ENCODE results near the gene COG1. TPM values are rescaled to one million over a fixed set of nuclear protein-coding genes. Genes with fewer than 3 reads are reported as not detected.

The COG1 gene
- polyA plus RNA-seq, 3 donors: 5.1 to 24.4 (median 8.0) TPM

GRCh38 chr17:73231395-73231794 lies 38.5 kb downstream of the COG1 start:
- Mint-ChIP-seq H3K36me3 (peaks cover 14 to 20% of the 10 kb centered on the region in 2 donors), H3K4me3 (peak overlapping the region; percentile 94), H3K27ac (peak overlapping the region in 6 of 7 donors; percentile 95 to 99 (median 98)), H3K27me3 (ENCODE audit: low read depth in 3 of 3) (no peaks in the 10 kb centered on the region), H3K4me1 (peaks cover 59% of the 10 kb centered on the region), H3K9me3 (no peaks in the 10 kb centered on the region)
- Histone ChIP-seq H3K9me3 (replicated peaks in 1 of 2; ENCODE audit: control insufficient read depth in 1 of 2, insufficient read depth in 1 of 2, low read length in 2 of 2) (no peaks in the 10 kb centered on the region), H3K9ac (ENCODE audit: insufficient read depth, low read length, poor library complexity, severe bottlenecking) (peak overlapping the region; percentile 81), H3K4me1 (ENCODE audit: control insufficient read depth in 1 of 2, insufficient read depth in 2 of 2, low read length in 2 of 2) (peaks cover 44 to 62% of the 10 kb centered on the region in 2 donors), H3K27me3 (ENCODE audit: control insufficient read depth in 2 of 2, insufficient read depth in 2 of 2, low read length in 2 of 2) (no peaks in the 10 kb centered on the region), H3K79me2 (ENCODE audit: insufficient read depth, low read length) (peaks cover 68% of the 10 kb centered on the region), H2AFZ (ENCODE audit: insufficient read depth, low read depth, low read length, poor library complexity, severe bottlenecking) (peak overlapping the region; percentile 96), H3K4me2 (replicated peaks; ENCODE audit: extremely low read depth, low read length, poor library complexity, severe bottlenecking) (peak overlapping the region; percentile 95), H3K27ac (ENCODE audit: low read depth in 1 of 2, low read length in 2 of 2) (peak overlapping the region in 1 of 2 donors; percentile 79), H3K36me3 (replicated peaks in 1 of 2; ENCODE audit: control insufficient read depth in 1 of 2, insufficient read depth in 2 of 2, low read length in 2 of 2) (peaks cover 5 to 19% of the 10 kb centered on the region in 2 donors), H4K20me1 (ENCODE audit: insufficient read depth, low read length) (peaks cover 53% of the 10 kb centered on the region), H3K4me3 (replicated peaks in 1 of 3; ENCODE audit: low read depth in 2 of 3, low read length in 3 of 3) (peak overlapping the region; percentile 86 to 98 (median 97))
- no peak for TF ChIP-seq CTCF (IDR thresholded peaks at IDR 0.05)
- WGBS (ENCODE audit: insufficient coverage): under 1% methylated on average over 16 of the region's 20 CpGs
- DNase-seq: no peak
- intact Hi-C loops (cut with micrococcal nuclease): loop anchor here in 1 of 2 donors (5.0 kb wide), 1 partner anchor 39 kb away; the partner anchor contains the start of gene COG1

GRCh38 chr17:73231841-73232586 lies 39.2 kb downstream of the COG1 start:
- Mint-ChIP-seq H3K36me3 (peaks cover 18 to 21% of the 10 kb centered on the region in 2 donors), H3K9me3 (no peaks in the 10 kb centered on the region), H3K4me3 (peak overlapping the region; percentile 94), H3K4me1 (peaks cover 53% of the 10 kb centered on the region), H3K27ac (peak overlapping the region; percentile 90 to 99 (median 97)), H3K27me3 (ENCODE audit: low read depth in 3 of 3) (no peaks in the 10 kb centered on the region)
- H3K27me3 ChIP-seq (ENCODE audit: control insufficient read depth in 2 of 2, insufficient read depth in 2 of 2, low read length in 2 of 2): no peaks in the 10 kb centered on the region
- H3K9me3 ChIP-seq (replicated peaks in 1 of 2; ENCODE audit: control insufficient read depth in 1 of 2, insufficient read depth in 1 of 2, low read length in 2 of 2): no peaks in the 10 kb centered on the region
- H3K4me1 ChIP-seq (ENCODE audit: control insufficient read depth in 1 of 2, insufficient read depth in 2 of 2, low read length in 2 of 2): peaks cover 38 to 56% of the 10 kb centered on the region in 2 donors
- peak overlapping the region; percentile 86 to 98 (median 97) for H3K4me3 ChIP-seq (replicated peaks in 1 of 3; ENCODE audit: low read depth in 2 of 3, low read length in 3 of 3)
- H3K27ac ChIP-seq (ENCODE audit: low read depth in 1 of 2, low read length in 2 of 2): peak overlapping the region; percentile 22 to 79
- intact Hi-C loops (cut with micrococcal nuclease): loop anchor here (2.0 to 5.0 kb wide), 2 partner anchors 39 to 40 kb away; partner anchors contain the start of gene COG1 (in 2 of the 2)
- H2AFZ ChIP-seq (ENCODE audit: insufficient read depth, low read depth, low read length, poor library complexity, severe bottlenecking): peak overlapping the region; percentile 96
- H3K9ac ChIP-seq (ENCODE audit: insufficient read depth, low read length, poor library complexity, severe bottlenecking): peak overlapping the region; percentile 81
- peak; percentile 18 for TF ChIP-seq CTCF (IDR thresholded peaks at IDR 0.05)
- peaks cover 62% of the 10 kb centered on the region for H3K79me2 ChIP-seq (ENCODE audit: insufficient read depth, low read length)
- peaks cover 5 to 20% of the 10 kb centered on the region in 2 donors for H3K36me3 ChIP-seq (replicated peaks in 1 of 2; ENCODE audit: control insufficient read depth in 1 of 2, insufficient read depth in 2 of 2, low read length in 2 of 2)
- WGBS (ENCODE audit: insufficient coverage): under 1% methylated on average over 55 of the region's 63 CpGs
- peaks cover 47% of the 10 kb centered on the region for H4K20me1 ChIP-seq (ENCODE audit: insufficient read depth, low read length)
- DNase-seq: peak; percentile 84 to 92 (median 89)
- peak overlapping the region; percentile 95 for H3K4me2 ChIP-seq (replicated peaks; ENCODE audit: extremely low read depth, low read length, poor library complexity, severe bottlenecking)
